ENCODE data around the gene SUSD2. TPM values are rescaled to one million over a fixed set of nuclear protein-coding genes. Genes with fewer than 3 reads are reported as not detected.

Gene SUSD2
- total and polyA plus RNA-seq, 2 of the 8 experiments (the other 6 are each of a cell fraction or from before 2014, with no cell fraction given), result 2.0 to 4.8 TPM

GRCh38 chr22:24178502-24179440 lies 2.5 kb upstream of the SUSD2 start (continued):
- no peak for TF ChIP-seq JUND (IDR thresholded peaks at IDR 0.05; ENCODE audit: low read length)
- peak; percentile 45 to 69 (median 61) for TF ChIP-seq CTCF (IDR thresholded peaks at IDR 0.05; ENCODE audit: control extremely low read depth in 1 of 3, insufficient read depth in 1 of 3, low read depth in 1 of 3, low read length in 3 of 3)
